PC-3 (cell line): ENCODE results near the gene TRMT10A. TPM values are rescaled to one million over a fixed set of nuclear protein-coding genes. Genes with fewer than 3 reads are reported as not detected.

ENCODE experiments used
- ATAC-seq: fragments of 200-7000 bp; cut with Tn5 transposase; 2 replicates; pipeline ENCODE4 v1.9.1; 2020; ENCODE audit warnings: mild to moderate bottlenecking, moderate library complexity
- BruUV-seq: library from RNA; stranded (reverse); fragments of 400-500 nt; replicated peaks from 2 replicates; lab custom pipeline; 2021; lab: Mats Ljungman, UMichigan
- CTCF ChIA-PET: fragments of 300-600 bp; sonication (Branson Sonifier 250); formaldehyde crosslinking; loops from one replicate; lab custom pipeline; 2022; ENCODE audit warnings: antibody characterized with exemption; lab: Charles Lee
- POLR2A ChIA-PET: fragments of 300-600 bp; sonication (Branson Sonifier 250); formaldehyde crosslinking; loops from one replicate; lab custom pipeline; 2022; ENCODE audit warnings: antibody characterized with exemption; ENCODE audit not compliant: unreplicated experiment; lab: Charles Lee
- DNase-seq: peaks from one replicate; pipeline ENCODE4 v3.0.0-alpha.2; 2015
- H2AFZ ChIP-seq: fragments of 300-600 bp; sonication (generic); 2 replicates; pipeline ENCODE4 v1.6.0; 2016; ENCODE audit warnings: antibody characterized with exemption, low read length
- H3F3A ChIP-seq: fragments of 300-600 bp; sonication (generic); one replicate; pipeline ENCODE4 v1.6.0; 2017; ENCODE audit warnings: antibody characterized with exemption, low read length, control low read depth, mild to moderate bottlenecking; ENCODE audit not compliant: unreplicated experiment
- H3K27ac ChIP-seq: fragments of 300-600 bp; sonication (generic); 2 replicates; pipeline ENCODE4 v1.5.1; 2016; ENCODE audit warnings: mild to moderate bottlenecking, low read length
- H3K27me3 ChIP-seq: fragments of 300-600 bp; sonication (generic); 2 replicates; pipeline ENCODE4 v1.6.1; 2016; ENCODE audit warnings: low read length, mixed read lengths
- H3K36me3 ChIP-seq: fragments of 300-600 bp; sonication (generic); 2 replicates; pipeline ENCODE4 v1.6.1; 2016; ENCODE audit warnings: low read depth, mixed run types, low read length, mixed read lengths
- H3K4me1 ChIP-seq: fragments of 300-600 bp; sonication (generic); 2 replicates; pipeline ENCODE4 v1.5.1; 2016; ENCODE audit warnings: low read length; ENCODE audit not compliant: insufficient read depth
- H3K4me2 ChIP-seq: fragments of 300-600 bp; sonication (generic); 2 replicates; pipeline ENCODE4 v1.6.0; 2016; ENCODE audit warnings: low read length
- H3K4me3 ChIP-seq: fragments of 300-600 bp; sonication (generic); 2 replicates; pipeline ENCODE4 v1.5.1; 2016; ENCODE audit warnings: mild to moderate bottlenecking, low read length, mixed read lengths
- H3K79me2 ChIP-seq: fragments of 300-600 bp; sonication (generic); 2 replicates; pipeline ENCODE4 v1.6.1; 2017; ENCODE audit warnings: low read length, mixed read lengths
- H3K9ac ChIP-seq: fragments of 300-600 bp; sonication (generic); 2 replicates; pipeline ENCODE4 v1.6.0; 2016; ENCODE audit warnings: mild to moderate bottlenecking, low read length
- H3K9me2 ChIP-seq: fragments of 300-600 bp; sonication (generic); replicated peaks from 2 replicates; pipeline ENCODE4 v1.6.1; 2016; ENCODE audit warnings: mixed run types, low read length, mixed read lengths
- H3K9me3 ChIP-seq: fragments of 300-600 bp; sonication (generic); 2 replicates; pipeline ENCODE4 v1.6.1; 2016; ENCODE audit warnings: low read length, mixed read lengths
- H4K20me1 ChIP-seq: fragments of 300-600 bp; sonication (generic); 2 replicates; pipeline ENCODE4 v1.6.1; 2016; ENCODE audit warnings: low read length, mixed read lengths
- CTCF ChIP-seq: fragments of 300-600 bp; sonication (generic); conservative IDR thresholded peaks from 2 replicates; pipeline ENCODE4 v1.5.1; 2017; ENCODE audit warnings: antibody characterized with exemption, low read depth, mild to moderate bottlenecking, low read length
- EZH2 ChIP-seq: fragments of 300-600 bp; sonication (generic); IDR thresholded peaks from one replicate; pipeline ENCODE4 v1.6.1; 2017; ENCODE audit warnings: antibody characterized with exemption, mild to moderate bottlenecking, low read length; ENCODE audit not compliant: unreplicated experiment
- EZH2phosphoT487 ChIP-seq: fragments of 300-600 bp; sonication (generic); IDR thresholded peaks from 2 replicates; pipeline ENCODE4 v1.6.1; 2018; ENCODE audit warnings: mild to moderate bottlenecking, antibody characterized with exemption, low read length, borderline replicate concordance
- intact Hi-C: fragments of 100-400 bp; cut with micrococcal nuclease; formaldehyde crosslinking; loops from 2 replicates; pipeline ENCODE4 v1.9.0; 2023
- total RNA-seq: library from RNA; depleted of rRNA; stranded (reverse); fragments of >200 nt; gene quantifications from 2 replicates; pipeline ENCODE4 v1.2.3, GENCODE V29; 2014

Gene TRMT10A
- total RNA-seq, 1 experiment from 2014 or later, result 20.3 TPM

GRCh38 chr4:99586797-99587196 lies 23.0 kb upstream of the TRMT10A start:
- H3K4me2 ChIP-seq, result peak overlapping the region; percentile 52
- no peaks in the 10 kb centered on the region for H4K20me1 ChIP-seq
- H3K4me3 ChIP-seq, result peak overlapping the region; percentile 9; the same call in 1 of the 2 replicates
- TF ChIP-seq CTCF (no peak), EZH2phosphoT487 (no peak), EZH2 (no peak)
- no TSS peak for BruUV-seq
- peaks cover 31% of the 10 kb centered on the region for H3K4me1 ChIP-seq
- no peaks in the 10 kb centered on the region for H3K36me3 ChIP-seq
- ChIA-PET CTCF (no interaction called here), POLR2A (no interaction called here)
- peaks cover 8% of the 10 kb centered on the region for H3F3A ChIP-seq
- intact Hi-C loops, result no loop called here
- no peak overlapping the region for H2AFZ ChIP-seq
- ATAC-seq (peak; percentile 41; the same call in 1 of the 2 replicates), DNase-seq (no peak)
- H3K9ac ChIP-seq, result no peak overlapping the region
- peaks cover 6% of the 10 kb centered on the region; the same call in 1 of the 2 replicates for H3K27me3 ChIP-seq
- H3K27ac ChIP-seq, result peak overlapping the region; percentile 72
- H3K9me3 ChIP-seq, result no peaks in the 10 kb centered on the region
- no peaks in the 10 kb centered on the region for H3K79me2 ChIP-seq
- no peaks in the 10 kb centered on the region for H3K9me2 ChIP-seq

DNA sequence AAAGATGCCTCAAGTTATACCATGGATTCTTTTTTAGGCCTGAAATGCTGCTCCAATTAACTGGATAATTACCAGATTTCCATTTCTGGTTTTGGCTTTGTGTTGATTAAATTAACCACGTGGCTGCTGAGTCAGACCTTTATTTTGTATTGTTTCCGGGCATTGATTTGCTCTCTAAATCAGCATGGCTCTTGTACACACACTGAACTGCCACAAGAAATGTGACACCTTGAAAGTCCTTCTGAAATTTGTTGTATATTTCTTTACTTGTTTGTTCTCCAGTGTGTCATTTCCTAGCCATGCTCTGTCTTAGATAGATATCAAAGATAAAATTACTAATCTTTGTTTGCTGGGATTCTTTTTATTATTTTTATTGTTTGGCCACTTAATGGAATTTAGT lies 22.5 kb upstream of the TRMT10A start:
- BruUV-seq, result no TSS peak
- ChIA-PET CTCF (no interaction called here), POLR2A (no interaction called here)
- DNase-seq (peak; percentile 71), ATAC-seq (peak; percentile 96)
- H3F3A ChIP-seq, result peaks cover 8% of the 10 kb centered on the region
- H4K20me1 ChIP-seq, result no peaks in the 10 kb centered on the region
- peak overlapping the region; percentile 55 for H3K4me2 ChIP-seq
- TF ChIP-seq EZH2 (no peak), CTCF (no peak), EZH2phosphoT487 (no peak)
- peak overlapping the region; percentile 72 for H3K27ac ChIP-seq
- H3K4me3 ChIP-seq, result no peak overlapping the region
- peaks cover 27% of the 10 kb centered on the region for H3K4me1 ChIP-seq
- peaks cover 11% of the 10 kb centered on the region; the same call in 1 of the 2 replicates for H3K27me3 ChIP-seq
- intact Hi-C loops, result no loop called here
- H3K9me2 ChIP-seq, result no peaks in the 10 kb centered on the region
- no peak overlapping the region for H2AFZ ChIP-seq
- no peak overlapping the region for H3K9ac ChIP-seq
- no peaks in the 10 kb centered on the region for H3K79me2 ChIP-seq
- no peaks in the 10 kb centered on the region for H3K36me3 ChIP-seq
- no peaks in the 10 kb centered on the region for H3K9me3 ChIP-seq

GRCh38 chr4:99585516-99585915 lies 21.7 kb upstream of the TRMT10A start:
- no peak overlapping the region for H3K4me2 ChIP-seq
- DNase-seq (no peak), ATAC-seq (no peak)
- H3K27ac ChIP-seq, result no peak overlapping the region
- no peak overlapping the region for H2AFZ ChIP-seq
- intact Hi-C loops, result no loop called here
- peaks cover 12% of the 10 kb centered on the region; the same call in 1 of the 2 replicates for H3K27me3 ChIP-seq
- peaks cover 26% of the 10 kb centered on the region for H3K4me1 ChIP-seq
- CTCF ChIA-PET, result no interaction called here
- BruUV-seq, result no TSS peak
- no peak overlapping the region for H3K4me3 ChIP-seq
- POLR2A ChIA-PET, result no interaction called here
- no peaks in the 10 kb centered on the region for H3K79me2 ChIP-seq
- peaks cover 8% of the 10 kb centered on the region for H3F3A ChIP-seq
- no peak for TF ChIP-seq EZH2phosphoT487
- TF ChIP-seq EZH2, result no peak
- no peaks in the 10 kb centered on the region for H3K9me3 ChIP-seq
- no peaks in the 10 kb centered on the region for H3K36me3 ChIP-seq
- no peaks in the 10 kb centered on the region for H4K20me1 ChIP-seq
- no peak overlapping the region for H3K9ac ChIP-seq
- no peaks in the 10 kb centered on the region for H3K9me2 ChIP-seq
